Keratinocyte (primary cell): ENCODE measurements around the gene CAMK2G. TPM values are rescaled to one million over a fixed set of nuclear protein-coding genes. Genes with fewer than 3 reads are reported as not detected.

Source experiments
- DNase-seq: peaks from one replicate; pipeline ENCODE4 v3.0.0-alpha.2; 2011; ENCODE audit warnings: low read depth, missing footprints, low spot score
- FAIRE-seq: peaks from 2 replicates; lab custom pipeline; 2011; peaks lifted over from hg19 to GRCh38; lab: Jason Lieb, UNC
- H2AFZ ChIP-seq: 2 replicates; pipeline ENCODE4 v1.6.0; 2012; ENCODE audit warnings: low read length, control low read depth, inconsistent platforms; ENCODE audit not compliant: control insufficient read depth
- H3K27ac ChIP-seq: 2 replicates; pipeline ENCODE4 v1.5.1; 2011; ENCODE audit warnings: low read length; ENCODE audit not compliant: control insufficient read depth, insufficient read depth
- H3K27me3 ChIP-seq: 3 replicates; pipeline ENCODE4 v1.6.0; 2011; ENCODE audit warnings: low read length; ENCODE audit not compliant: control insufficient read depth, insufficient read depth; ENCODE audit errors: extremely low read depth
- H3K36me3 ChIP-seq, 2 experiments: 2 replicates in 1 of 2; 3 replicates in 1 of 2; pipeline ENCODE4 v1.5.1; 2011; ENCODE audit warnings: low read length in 2 of 2, mild to moderate bottlenecking in 1 of 2; ENCODE audit not compliant: control insufficient read depth in 2 of 2, insufficient read depth in 2 of 2; ENCODE audit errors: extremely low read depth in 1 of 2
- H3K4me1 ChIP-seq: 3 replicates; pipeline ENCODE4 v1.5.1; 2011; ENCODE audit warnings: low read length; ENCODE audit not compliant: control insufficient read depth, insufficient read depth; ENCODE audit errors: extremely low read depth
- H3K4me2 ChIP-seq: 3 replicates; pipeline ENCODE4 v1.6.0; 2011; ENCODE audit warnings: low read depth, low read length; ENCODE audit not compliant: control insufficient read depth, insufficient read depth; ENCODE audit errors: extremely low read depth
- H3K4me3 ChIP-seq, 3 experiments: fragments of 200-600 bp in 1 of 3; sonication (generic) in 1 of 3; 2 replicates in 2 of 3; 3 replicates in 1 of 3; pipeline ENCODE4 v1.5.1; 2011 to 2016; ENCODE audit warnings: low read length in 3 of 3, mild to moderate bottlenecking in 3 of 3, control low read depth in 2 of 3, inconsistent platforms in 1 of 3, low read depth in 1 of 3, mixed read lengths in 1 of 3, mixed run types in 1 of 3, moderate library complexity in 1 of 3; ENCODE audit not compliant: control insufficient read depth in 2 of 3, insufficient read depth in 2 of 3; ENCODE audit errors: extremely low read depth in 1 of 3
- H3K79me2 ChIP-seq: 2 replicates; pipeline ENCODE4 v1.6.0; 2012; ENCODE audit warnings: low read length; ENCODE audit not compliant: control insufficient read depth, insufficient read depth
- H3K9ac ChIP-seq: 3 replicates; pipeline ENCODE4 v1.6.0; 2011; ENCODE audit warnings: low read length; ENCODE audit not compliant: control insufficient read depth, insufficient read depth; ENCODE audit errors: extremely low read depth
- H3K9me1 ChIP-seq: 3 replicates; pipeline ENCODE4 v1.6.0; 2011; ENCODE audit warnings: low read length; ENCODE audit not compliant: control insufficient read depth, insufficient read depth; ENCODE audit errors: extremely low read depth
- H3K9me3 ChIP-seq: 2 replicates; pipeline ENCODE4 v1.5.1; 2012; ENCODE audit warnings: low read depth, low read length; ENCODE audit not compliant: control insufficient read depth
- H4K20me1 ChIP-seq: 3 replicates; pipeline ENCODE4 v1.6.0; 2011; ENCODE audit warnings: low read length; ENCODE audit not compliant: control insufficient read depth, insufficient read depth; ENCODE audit errors: extremely low read depth
- CTCF ChIP-seq, 3 experiments: IDR thresholded peaks in 1 of 3; conservative IDR thresholded peaks in 1 of 3; optimal IDR thresholded peaks in 1 of 3; 2 replicates in 2 of 3; 3 replicates in 1 of 3; pipeline versions ENCODE3 to v1.5.1; 2011; ENCODE audit warnings: low read length in 3 of 3, mild to moderate bottlenecking in 3 of 3, moderate library complexity in 2 of 3, control low read depth in 1 of 3, inconsistent platforms in 1 of 3; ENCODE audit not compliant: insufficient read depth in 2 of 3; ENCODE audit errors: extremely low read depth in 1 of 3
- EZH2 ChIP-seq: IDR thresholded peaks from one replicate; pipeline ENCODE4 v1.6.1; 2012; ENCODE audit warnings: inconsistent platforms, mild to moderate bottlenecking, low read length, moderate library complexity
- dilution Hi-C: fragments of 300-500 bp; cut with MboI; formaldehyde crosslinking; loops from one replicate; pipeline ENCODE4 v1.7.0; 2020; ENCODE audit warnings: low sequenced_read_pairs; ENCODE audit not compliant: extremely low pct_ligation_motif_present
- polyA plus RNA-seq, 5 experiments: library from polyadenylated mRNA; depleted of rRNA in 3 of 5; stranded (reverse) in 3 of 5; stranded (forward) in 1 of 5; unstranded in 1 of 5; fragments of >200 nt; gene quantifications; 1 replicate in 1 of 5; 2 replicates in 3 of 5; 3 replicates in 1 of 5; pipeline versions ENCODE4 v1.2.1 to v1.2.3, GENCODE V29; 2011 to 2012; ENCODE audit warnings: missing spikeins in 2 of 5, low read depth in 1 of 5, low replicate concordance in 1 of 5

The CAMK2G gene
- polyA plus RNA-seq, 1 donor (not counting 4 experiments of a cell fraction or from before 2014, with no cell fraction given): 17.6 TPM

GRCh38 chr10:73887294-73888039 lies 13.1 kb upstream of the CAMK2G start:
- Histone ChIP-seq H3K9me1 (no peaks in the 10 kb centered on the region), H3K36me3 (no peaks in the 10 kb centered on the region), H3K4me1 (peaks cover 52% of the 10 kb centered on the region), H2AFZ (no peak overlapping the region), H3K9me3 (no peaks in the 10 kb centered on the region), H3K27me3 (no peaks in the 10 kb centered on the region), H4K20me1 (no peaks in the 10 kb centered on the region), H3K4me2 (peak overlapping the region; percentile 82), H3K4me3 (peak overlapping the region in 2 of 3 experiments; percentile 46 to 55), H3K9ac (peak overlapping the region; percentile 91), H3K79me2 (no peaks in the 10 kb centered on the region), H3K27ac (peak overlapping the region; percentile 96)
- dilution Hi-C loops: no loop called here
- DNase-seq (peak; percentile 85), FAIRE-seq (peak; percentile 87)
- TF ChIP-seq EZH2 (no peak), CTCF (optimal IDR thresholded peaks at IDR 0.05 in 1 of 3, IDR thresholded peaks at IDR 0.05 in 1 of 3, conservative IDR thresholded peaks at IDR 0.05 in 1 of 3; ENCODE audit: extremely low read depth in 1 of 3, insufficient read depth in 2 of 3, low read length in 3 of 3) (no peak)

GRCh38 chr10:73886661-73887293 lies 12.4 kb upstream of the CAMK2G start:
- H3K79me2 ChIP-seq: no peaks in the 10 kb centered on the region
- H3K4me1 ChIP-seq: peaks cover 46% of the 10 kb centered on the region
- H2AFZ ChIP-seq: no peak overlapping the region
- no peaks in the 10 kb centered on the region for H3K9me3 ChIP-seq
- H4K20me1 ChIP-seq: no peaks in the 10 kb centered on the region
- peak overlapping the region; percentile 91 for H3K9ac ChIP-seq
- no peak for TF ChIP-seq CTCF (optimal IDR thresholded peaks at IDR 0.05 in 1 of 3, IDR thresholded peaks at IDR 0.05 in 1 of 3, conservative IDR thresholded peaks at IDR 0.05 in 1 of 3; ENCODE audit: extremely low read depth in 1 of 3, insufficient read depth in 2 of 3, low read length in 3 of 3)
- dilution Hi-C loops: no loop called here
- peak overlapping the region in 2 of 3 experiments; percentile 46 to 55 for H3K4me3 ChIP-seq
- H3K4me2 ChIP-seq: peak overlapping the region; percentile 82
- no peaks in the 10 kb centered on the region for H3K27me3 ChIP-seq
- no peaks in the 10 kb centered on the region for H3K9me1 ChIP-seq
- DNase-seq: no peak
- peak overlapping the region; percentile 96 for H3K27ac ChIP-seq
- H3K36me3 ChIP-seq: no peaks in the 10 kb centered on the region
- peak; percentile 81 for FAIRE-seq
